H1 (cell line): ENCODE results near the gene ENPP1. TPM values are rescaled to one million over a fixed set of nuclear protein-coding genes. Genes with fewer than 3 reads are reported as not detected.

Source experiments
- CTCF ChIA-PET: fragments of 300-600 bp; sonication (Branson Sonifier 250); formaldehyde crosslinking; loops from one replicate; lab custom pipeline; 2021; ENCODE audit not compliant: partially characterized antibody; lab: Charles Lee
- POLR2A ChIA-PET: fragments of 300-600 bp; sonication (Branson Sonifier 250); formaldehyde crosslinking; loops from one replicate; lab custom pipeline; 2021; ENCODE audit warnings: inconsistent platforms; ENCODE audit not compliant: partially characterized antibody; lab: Charles Lee
- DNase-seq, 2 experiments: peaks; one replicate each; pipeline versions ENCODE4 v3.0.0 to v3.0.0-alpha.2; 2010 to 2022; ENCODE audit warnings: low spot score in 2 of 2, low read depth in 1 of 2, mixed read lengths in 1 of 2
- FAIRE-seq: peaks from 2 replicates; lab custom pipeline; 2011; peaks lifted over from hg19 to GRCh38; lab: Jason Lieb, UNC
- H2AFZ ChIP-seq: 2 replicates; pipeline ENCODE4 v1.8.1; 2012; ENCODE audit warnings: low read length, inconsistent platforms
- H2AK5ac ChIP-seq: 2 replicates; pipeline ENCODE4 v1.6.1; 2013; ENCODE audit warnings: low read depth, low read length
- H2BK120ac ChIP-seq: replicated peaks from 2 replicates; pipeline ENCODE3; 2013; ENCODE audit warnings: low read depth, low read length, inconsistent platforms
- H2BK12ac ChIP-seq: 2 replicates; pipeline ENCODE4 v1.6.1; 2013; ENCODE audit warnings: low read depth, low read length
- H2BK15ac ChIP-seq: 2 replicates; pipeline ENCODE4 v1.6.1; 2013; ENCODE audit warnings: low read length
- H2BK20ac ChIP-seq: 2 replicates; pipeline ENCODE4 v1.6.1; 2013; ENCODE audit warnings: low read length
- H2BK5ac ChIP-seq: 2 replicates; pipeline ENCODE4 v1.6.1; 2013; ENCODE audit warnings: low read depth, low read length
- H3K14ac ChIP-seq: 2 replicates; pipeline ENCODE4 v1.6.1; 2013; ENCODE audit warnings: inconsistent platforms; ENCODE audit not compliant: insufficient read length
- H3K18ac ChIP-seq: 2 replicates; pipeline ENCODE4 v1.6.1; 2013; ENCODE audit warnings: low read length; ENCODE audit errors: extremely low read depth
- H3K23ac ChIP-seq: 2 replicates; pipeline ENCODE4 v1.6.1; 2013; ENCODE audit warnings: inconsistent platforms; ENCODE audit not compliant: insufficient read length
- H3K23me2 ChIP-seq: 2 replicates; pipeline ENCODE4 v1.6.1; 2013; ENCODE audit warnings: low read depth, low read length
- H3K27ac ChIP-seq: 2 replicates; pipeline ENCODE4 v1.6.1; 2011; ENCODE audit warnings: low read depth, low read length, inconsistent platforms
- H3K27me3 ChIP-seq, 4 experiments: replicated peaks in 1 of 4; 1 replicate in 1 of 4; 2 replicates in 3 of 4; pipeline versions ENCODE4 v1.6.1 to v1.8.1; 2011 to 2013; ENCODE audit warnings: low read length in 3 of 4, mild to moderate bottlenecking in 3 of 4, inconsistent platforms in 2 of 4, mixed read lengths in 2 of 4, moderate library complexity in 1 of 4; ENCODE audit not compliant: control insufficient read depth in 3 of 4, insufficient read depth in 3 of 4; ENCODE audit errors: extremely low read depth in 1 of 4
- H3K36me3 ChIP-seq, 4 experiments: 2 replicates each; pipeline versions ENCODE4 v1.6.1 to v1.8.1; 2011 to 2013; ENCODE audit warnings: mild to moderate bottlenecking in 4 of 4, low read length in 3 of 4, moderate library complexity in 2 of 4, control low read depth in 1 of 4, inconsistent platforms in 1 of 4; ENCODE audit not compliant: insufficient read depth in 4 of 4, control insufficient read depth in 2 of 4
- H3K4ac ChIP-seq: replicated peaks from 2 replicates; pipeline ENCODE3; 2013; ENCODE audit warnings: low read length, low read depth, mixed read lengths, inconsistent platforms; ENCODE audit not compliant: insufficient read length
- H3K4me1 ChIP-seq, 4 experiments: replicated peaks in 1 of 4; 1 replicate in 1 of 4; 2 replicates in 3 of 4; pipeline versions ENCODE4 v1.6.1 to v1.8.1; 2011 to 2013; ENCODE audit warnings: low read length in 3 of 4, inconsistent platforms in 2 of 4, mixed read lengths in 1 of 4; ENCODE audit not compliant: insufficient read depth in 4 of 4, control insufficient read depth in 3 of 4
- H3K4me2 ChIP-seq, 2 experiments: 2 replicates each; pipeline versions ENCODE4 v1.6.1 to v1.8.1; 2011 to 2013; ENCODE audit warnings: low read depth in 2 of 2, low read length in 2 of 2, control low read depth in 1 of 2, inconsistent platforms in 1 of 2, mild to moderate bottlenecking in 1 of 2; ENCODE audit not compliant: insufficient read depth in 1 of 2
- H3K4me3 ChIP-seq, 4 experiments: fragments of 200-600, 300-600 bp in 1 of 4; sonication (generic), shearing (Covaris generic), sonication (Bioruptor Twin) in 1 of 4; 2 replicates each; pipeline versions ENCODE4 v1.5.1 to v1.8.1; 2011 to 2016; ENCODE audit warnings: low read length in 4 of 4, low read depth in 3 of 4, control low read depth in 2 of 4, inconsistent platforms in 2 of 4, mild to moderate bottlenecking in 2 of 4, mixed read lengths in 1 of 4, moderate library complexity in 1 of 4; ENCODE audit not compliant: insufficient read depth in 2 of 4; ENCODE audit errors: extremely low read depth in 1 of 4
- H3K56ac ChIP-seq: replicated peaks from 2 replicates; pipeline ENCODE3; 2013; ENCODE audit warnings: low read depth, mild to moderate bottlenecking, mixed read lengths, low read length, inconsistent platforms; ENCODE audit not compliant: insufficient read length
- H3K79me1 ChIP-seq: 2 replicates; pipeline ENCODE4 v1.6.1; 2013; ENCODE audit warnings: low read depth, low read length, control low read depth
- H3K79me2 ChIP-seq, 2 experiments: 2 replicates each; pipeline versions ENCODE4 v1.6.1 to v1.8.1; 2012 to 2013; ENCODE audit warnings: low read length in 2 of 2, mild to moderate bottlenecking in 2 of 2, inconsistent platforms in 1 of 2; ENCODE audit not compliant: insufficient read depth in 2 of 2, control insufficient read depth in 1 of 2
- H3K9ac ChIP-seq, 4 experiments: replicated peaks in 1 of 4; 1 replicate in 1 of 4; 2 replicates in 3 of 4; pipeline versions ENCODE4 v1.6.1 to v1.8.1; 2011 to 2013; ENCODE audit warnings: low read depth in 3 of 4, low read length in 3 of 4, control low read depth in 2 of 4, mild to moderate bottlenecking in 2 of 4, moderate library complexity in 2 of 4, inconsistent platforms in 1 of 4; ENCODE audit errors: extremely low read depth in 1 of 4
- H3K9me3 ChIP-seq, 2 experiments: 2 replicates each; pipeline versions ENCODE4 v1.6.1 to v1.8.1; 2012 to 2013; ENCODE audit warnings: mild to moderate bottlenecking in 2 of 2, moderate library complexity in 2 of 2, control low read depth in 1 of 2, inconsistent platforms in 1 of 2, low read depth in 1 of 2, low read length in 1 of 2, mixed read lengths in 1 of 2; ENCODE audit not compliant: insufficient read depth in 2 of 2
- H4K20me1 ChIP-seq, 2 experiments: replicated peaks in 1 of 2; 2 replicates each; pipeline versions ENCODE3 to v1.8.1; 2011 to 2013; ENCODE audit warnings: inconsistent platforms in 2 of 2, low read length in 2 of 2, mild to moderate bottlenecking in 1 of 2; ENCODE audit not compliant: insufficient read depth in 2 of 2, control insufficient read depth in 1 of 2
- H4K5ac ChIP-seq: 2 replicates; pipeline ENCODE4 v1.6.1; 2013; ENCODE audit warnings: low read length, low read depth, mixed read lengths, inconsistent platforms; ENCODE audit not compliant: insufficient read length
- H4K8ac ChIP-seq: 2 replicates; pipeline ENCODE4 v1.8.0; 2013; ENCODE audit warnings: mild to moderate bottlenecking, moderate library complexity, low read length, inconsistent platforms; ENCODE audit not compliant: insufficient read depth; ENCODE audit errors: extremely low read depth
- H4K91ac ChIP-seq: replicated peaks from 2 replicates; pipeline ENCODE3; 2013; ENCODE audit warnings: low read length, mixed read lengths, inconsistent platforms; ENCODE audit not compliant: insufficient read length
- BCL11A ChIP-seq, 2 experiments: IDR thresholded peaks; one replicate each; pipeline ENCODE4 v1.6.1; 2011; ENCODE audit warnings: low read depth in 2 of 2, low read length in 2 of 2, mild to moderate bottlenecking in 2 of 2
- KDM5A ChIP-seq: fragments of 200-600 bp; IDR thresholded peaks from 2 replicates; pipeline ENCODE4 v1.7.1; 2012; ENCODE audit warnings: mild to moderate bottlenecking, low read length, inconsistent platforms, mixed read lengths
- PHF8 ChIP-seq: fragments of 200-600 bp; sonication (generic); conservative IDR thresholded peaks from 2 replicates; pipeline ENCODE4 v1.7.1; 2012; ENCODE audit warnings: low read depth, mild to moderate bottlenecking, inconsistent platforms, low read length, moderate library complexity
- POLR2A ChIP-seq, 2 experiments: IDR thresholded peaks; 1 replicate in 1 of 2; 2 replicates in 1 of 2; pipeline ENCODE4 v1.6.1; 2011; ENCODE audit warnings: low read depth in 2 of 2, low read length in 2 of 2, mild to moderate bottlenecking in 2 of 2; ENCODE audit errors: control extremely low read depth in 1 of 2
- RAD21 ChIP-seq, 2 experiments: IDR thresholded peaks in 1 of 2; conservative IDR thresholded peaks in 1 of 2; 2 replicates each; pipeline ENCODE4 v1.6.1; 2011; ENCODE audit warnings: low read depth in 2 of 2, low read length in 2 of 2, improper control_type of control experiment in 1 of 2, inconsistent platforms in 1 of 2, mild to moderate bottlenecking in 1 of 2, moderate library complexity in 1 of 2
- WGBS, 2 experiments: shearing (Covaris generic) in 1 of 2; methylation state at CpG; one replicate each; pipeline versions ENCODE4 v1.1.6 to v1.1.7; 2013 to 2015; ENCODE audit warnings: low lambda C conversion rate in 2 of 2, mixed read lengths in 2 of 2, inconsistent platforms in 1 of 2, low coverage in 1 of 2, missing lambda C conversion rate in 1 of 2; ENCODE audit not compliant: insufficient replicate concordance in 2 of 2, insufficient coverage in 1 of 2, insufficient read length in 1 of 2; ENCODE audit errors: extremely low coverage in 1 of 2, missing lambda C conversion rate in 1 of 2; 5-methylcytosine and 5-hydroxymethylcytosine counted together
- polyA plus RNA-seq, 7 experiments: library from polyadenylated mRNA; depleted of rRNA in 3 of 7; stranded (reverse) in 5 of 7; unstranded in 2 of 7; fragments of >200 nt in 5 of 7; fragments of 200-250 nt in 2 of 7; gene quantifications; 1 replicate in 5 of 7; 2 replicates in 1 of 7; 4 replicates in 1 of 7; pipeline versions ENCODE4 v1.2.1 to v1.2.3, GENCODE V29; 2011 to 2013; ENCODE audit warnings: missing spikeins in 2 of 7, mixed read lengths in 2 of 7
- total RNA-seq: library from RNA; stranded (reverse); fragmentation: NEBNext Ultra II Directional; extraction: Animal tissue kit (Norgen Biotek cat#: 25700); gene quantifications from 2 replicates; pipeline ENCODE4 v1.2.1, GENCODE V29; 2021

ENPP1 gene
- total and polyA plus RNA-seq, 2 of the 8 experiments (the other 6 are each of a cell fraction or from before 2014, with no cell fraction given) = 10.1 to 39.1 TPM

DNA sequence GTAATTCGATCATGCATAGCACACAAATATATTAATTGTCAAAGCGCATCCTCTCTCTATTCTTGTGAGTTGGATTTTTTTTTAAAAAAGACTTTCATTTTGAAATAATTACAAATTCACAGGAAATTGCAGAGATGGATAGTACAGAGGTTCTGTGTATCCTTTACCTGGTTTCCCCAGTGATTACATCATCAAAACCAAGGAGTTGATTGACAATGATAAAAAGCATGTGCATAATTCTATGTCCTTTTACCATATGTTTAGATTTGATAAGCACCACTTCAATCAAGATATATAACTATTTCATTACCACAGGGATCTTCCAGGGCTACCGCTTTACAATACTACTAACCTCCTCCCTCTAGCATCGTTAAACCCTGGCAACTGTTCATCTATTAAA is 103.1 kb downstream of the ENPP1 start:
- H3K4me1 ChIP-seq = peaks cover 0 to 8% (median 5%) of the 10 kb centered on the region in 4 experiments; a peak in 3 of 7 replicates
- H2AFZ ChIP-seq = no peak overlapping the region
- WGBS, 2 experiments = 88% methylated on average over 4 of the region's 4 CpGs; no CpG with 5 or more reads in 1 of the 2 experiments
- no peaks in the 10 kb centered on the region; the same call in 1 of the 2 replicates for H3K79me1 ChIP-seq
- H2BK15ac ChIP-seq = no peak overlapping the region
- H3K79me2 ChIP-seq = peaks cover 0 to 34% of the 10 kb centered on the region in 2 experiments; a peak in 2 of 4 replicates
- H3K4me2 ChIP-seq = no peak overlapping the region
- no peak overlapping the region for H3K4me3 ChIP-seq
- H3K23ac ChIP-seq = no peak overlapping the region
- H3K9ac ChIP-seq = no peak overlapping the region
- H2AK5ac ChIP-seq = no peak overlapping the region
- H3K27ac ChIP-seq = no peak overlapping the region
- DNase-seq (no peak), FAIRE-seq (no peak)
- TF ChIP-seq PHF8 (no peak), POLR2A (IDR thresholded peaks at IDR 0.05; ENCODE audit: control extremely low read depth in 1 of 2, low read depth in 2 of 2, low read length in 2 of 2) (no peak), BCL11A (IDR thresholded peaks at IDR 0.05; ENCODE audit: low read depth in 2 of 2, low read length in 2 of 2) (no peak), RAD21 (IDR thresholded peaks at IDR 0.05 in 1 of 2, conservative IDR thresholded peaks at IDR 0.05 in 1 of 2; ENCODE audit: low read depth in 2 of 2, low read length in 2 of 2) (no peak), KDM5A (no peak)
- H3K4ac ChIP-seq = no peak overlapping the region
- no peak overlapping the region for H3K56ac ChIP-seq
- no peak overlapping the region for H4K91ac ChIP-seq
- no peak overlapping the region for H2BK20ac ChIP-seq
- ChIA-PET CTCF (interaction anchor here (0.6 to 3.9 kb wide), 11 partner anchors 11 to 283 kb away, joined by 3 to 42 read pairs (median 5); partner anchors contain the start of gene MED23), POLR2A (interaction anchor here (0.8 to 1.4 kb wide), 4 partner anchors 10 to 41 kb away, joined by 3 to 4 read pairs (median 3); partner anchors contain the start of gene CCN2)
- H2BK12ac ChIP-seq = no peak overlapping the region
- peaks cover 3 to 8% of the 10 kb centered on the region in 2 experiments; a peak in 2 of 4 replicates for H3K9me3 ChIP-seq
- H3K14ac ChIP-seq = no peak overlapping the region
- H4K5ac ChIP-seq = no peak overlapping the region
- H2BK120ac ChIP-seq = no peak overlapping the region
- no peak overlapping the region for H4K8ac ChIP-seq
- no peak overlapping the region for H2BK5ac ChIP-seq
- H3K36me3 ChIP-seq = peaks cover 4 to 85% (median 60%) of the 10 kb centered on the region in 4 experiments; a peak in 7 of 8 replicates
- H3K27me3 ChIP-seq = no peaks in the 10 kb centered on the region
- no peaks in the 10 kb centered on the region for H3K23me2 ChIP-seq
- H3K18ac ChIP-seq = no peak overlapping the region
- H4K20me1 ChIP-seq = peaks cover 0 to 3% of the 10 kb centered on the region in 2 experiments
